ENCODE results near the gene MICU1.
"Not testable (repeated sequence)": the region's sequence is repeated elsewhere in the genome, so short reads cannot be mapped to it uniquely, and the experiment has no call there.

The MICU1 gene

GRCh38 chr10:72346117-72346516, 279.8 kb downstream of the MICU1 start:
- DNase-seq (ENCODE audit: low read depth) = not testable (repeated sequence)

- DNase-seq (ENCODE audit: low read depth) = no peak
These were observed 280.9 kb downstream of the MICU1 start for GRCh38 chr10:72344932-72345331.

DNA sequence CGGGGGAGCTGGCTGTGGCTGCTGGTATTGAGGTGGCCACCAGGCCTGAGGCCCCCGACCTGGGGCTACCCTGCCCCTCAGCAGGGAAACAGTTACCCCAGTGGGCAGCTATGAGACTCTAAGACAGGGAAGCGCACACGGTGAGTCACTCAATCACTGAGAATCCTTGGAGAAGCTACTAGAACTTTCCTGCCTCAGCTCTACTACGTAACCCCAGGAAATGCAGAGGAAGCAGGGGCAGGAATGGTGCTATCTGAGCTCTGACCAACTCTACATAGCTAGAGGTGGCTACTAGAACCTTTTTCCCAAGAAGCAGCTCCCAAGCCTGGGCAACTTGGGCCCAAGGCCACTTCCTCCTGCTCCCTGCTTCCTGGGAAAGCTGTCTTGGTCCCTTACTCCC, 283.0 kb downstream of the MICU1 start:
- no peak for DNase-seq (ENCODE audit: low read depth)

GRCh38 chr10:72340510-72341261, 285.2 kb downstream of the MICU1 start:
- DNase-seq (ENCODE audit: low read depth) = peak; percentile 48

DNA sequence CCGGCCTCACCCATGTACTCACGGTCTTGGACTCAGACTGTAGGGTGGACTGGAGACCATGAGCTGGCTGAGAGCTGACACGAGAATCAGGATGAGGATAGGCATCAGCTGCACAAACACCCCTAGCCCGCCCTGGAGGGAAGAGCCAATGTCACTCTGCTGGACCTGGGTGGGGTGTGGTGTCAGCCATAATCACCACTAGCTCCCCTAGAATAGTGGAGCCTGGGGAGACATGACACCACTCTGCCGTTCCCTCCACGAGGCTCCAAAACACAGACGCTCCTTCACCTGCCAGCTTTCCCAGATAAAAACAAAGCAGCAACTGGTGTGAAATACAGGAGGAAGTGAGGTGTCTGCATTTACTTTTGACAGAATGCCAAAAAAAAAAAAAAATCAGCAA, 287.7 kb downstream of the MICU1 start:
- no peak for DNase-seq (ENCODE audit: low read depth)

GRCh38 chr10:72337722-72338121, 288.2 kb downstream of the MICU1 start:
- DNase-seq (ENCODE audit: low read depth) = no peak

GRCh38 chr10:72337039-72337629, 288.7 kb downstream of the MICU1 start:
- no peak for DNase-seq (ENCODE audit: low read depth)

- DNase-seq (ENCODE audit: low read depth) = no peak
These were observed 289.4 kb downstream of the MICU1 start for GRCh38 chr10:72336259-72337038.

- peak; percentile 34 for DNase-seq (ENCODE audit: low read depth)
These were observed 290.3 kb downstream of the MICU1 start for GRCh38 chr10:72335394-72336258.

DNA sequence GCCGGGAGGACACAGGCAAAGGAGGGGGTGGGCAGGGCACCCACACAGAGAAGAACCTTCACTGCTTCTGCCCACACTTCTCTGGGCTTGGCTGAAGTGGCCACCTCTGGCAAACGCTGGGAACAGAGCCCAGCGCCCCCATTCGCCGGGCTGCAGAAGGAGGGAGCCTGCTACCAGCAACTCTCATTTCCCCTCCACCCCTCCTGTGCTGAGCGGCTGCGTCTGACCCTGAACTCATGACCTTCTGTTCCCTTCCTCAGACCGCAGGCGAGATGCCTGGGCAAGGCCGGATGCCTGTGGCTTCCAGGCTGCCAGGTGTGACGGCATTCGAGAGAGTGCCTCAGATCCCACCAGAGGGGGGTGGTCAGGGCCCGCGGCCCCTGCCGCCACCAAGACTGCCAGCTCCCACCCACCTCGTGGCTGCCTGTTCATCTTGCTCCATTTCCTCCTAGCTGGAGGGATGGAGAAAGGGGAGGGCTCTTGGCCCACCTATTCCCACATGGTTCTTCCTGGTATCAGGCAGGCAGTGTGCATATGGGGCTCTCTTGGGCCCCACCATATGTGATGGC, 291.0 kb downstream of the MICU1 start:
- DNase-seq (ENCODE audit: low read depth) = peak; percentile 89

GRCh38 chr10:72334196-72334824, 291.6 kb downstream of the MICU1 start:
- no peak for DNase-seq (ENCODE audit: low read depth)

GRCh38 chr10:72333112-72334015, 292.5 kb downstream of the MICU1 start:
- DNase-seq (ENCODE audit: low read depth) = no peak

- no peak for DNase-seq (ENCODE audit: low read depth)
These were observed 293.3 kb downstream of the MICU1 start for GRCh38 chr10:72332423-72333111.

GRCh38 chr10:72331575-72332422, 294.1 kb downstream of the MICU1 start:
- peak; percentile 82 for DNase-seq (ENCODE audit: low read depth)

GRCh38 chr10:72330069-72330426, 295.8 kb downstream of the MICU1 start:
- DNase-seq (ENCODE audit: low read depth) = no peak

DNA sequence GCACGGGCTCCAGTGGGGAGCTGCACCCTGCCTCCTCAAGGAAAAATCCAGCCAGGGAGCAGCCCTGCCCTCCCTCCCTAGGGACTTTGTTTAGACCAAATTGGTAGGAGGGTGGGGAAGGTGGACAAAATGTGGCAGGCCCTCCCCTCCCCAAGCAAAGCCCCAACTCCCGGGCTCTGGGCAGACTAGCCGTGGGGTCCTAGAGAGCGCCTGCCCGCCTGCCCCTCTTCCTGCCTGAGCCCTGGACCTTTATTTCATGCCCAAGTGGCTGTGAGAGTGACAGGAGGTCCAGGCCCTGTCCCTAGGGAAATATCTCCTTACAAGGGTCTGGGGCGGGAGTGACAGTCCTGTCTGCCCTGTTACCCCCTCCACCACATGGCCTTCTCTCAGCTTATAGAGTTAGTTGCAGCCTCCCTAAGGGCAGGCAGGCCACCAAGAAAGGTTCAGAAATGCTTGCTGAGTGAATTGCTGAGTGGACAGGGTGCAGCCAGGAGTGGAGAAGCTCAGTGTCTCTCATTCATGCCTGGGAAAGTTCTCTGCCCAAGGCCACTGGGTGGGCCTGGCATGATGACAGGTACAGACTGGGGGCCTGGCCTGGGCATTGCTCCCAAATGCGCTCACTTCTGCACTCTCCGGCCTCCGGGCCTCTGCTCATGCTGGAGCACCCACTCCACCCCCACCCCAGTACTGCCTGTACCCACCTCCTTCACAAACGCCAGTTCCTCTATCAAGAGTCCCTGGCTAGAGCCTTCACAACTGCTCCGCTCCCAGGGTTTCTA, 296.4 kb downstream of the MICU1 start:
- DNase-seq (ENCODE audit: low read depth) = no peak

DNA sequence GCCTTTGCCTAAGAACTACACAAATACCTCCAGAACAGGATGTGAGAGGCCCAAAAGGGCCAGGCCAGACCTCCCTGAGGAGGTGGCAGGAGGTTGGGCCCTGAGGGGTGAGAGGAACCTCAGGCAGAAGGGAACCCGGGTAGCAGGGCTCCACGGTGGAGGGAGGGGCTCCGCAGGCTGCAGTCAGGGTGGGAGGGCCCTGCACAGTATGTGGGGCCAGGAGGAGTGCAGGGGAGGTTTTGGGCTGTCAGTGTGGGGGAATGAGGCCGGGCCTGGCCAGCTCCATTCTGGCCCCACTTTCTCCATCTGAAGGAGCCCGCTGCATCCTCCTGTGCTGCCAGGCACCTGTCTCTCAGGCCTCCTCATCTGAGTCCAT, 297.1 kb downstream of the MICU1 start:
- no peak for DNase-seq (ENCODE audit: low read depth)

Measured in T-helper 22 cell (primary cell).